ENCODE results near the gene LAMA5.
"Not testable (repeated sequence)": the region's sequence is repeated elsewhere in the genome, so short reads cannot be mapped to it uniquely, and the experiment has no call there.

The LAMA5 gene

GRCh38 chr20:62387933-62388635 is 21.0 kb upstream of the LAMA5 start:
- no peak for DNase-seq

GRCh38 chr20:62387219-62387913 is 20.3 kb upstream of the LAMA5 start:
- no peak for DNase-seq

- peak; percentile 89 for DNase-seq
Measured at GRCh38 chr20:62386383-62387218, 19.5 kb upstream of the LAMA5 start, which contains the start of gene RPS21. Gene RPS21, plus strand, starts transcription at chr20:62387103. Its CDS starts 236 bp downstream, at chr20:62387339.

- DNase-seq: peak; percentile 61
Measured at GRCh38 chr20:62382306-62383198, 15.4 kb upstream of the LAMA5 start.

GRCh38 chr20:62381842-62382241 is 14.7 kb upstream of the LAMA5 start:
- DNase-seq: no peak

- peak; percentile 61 for DNase-seq
Measured at GRCh38 chr20:62381202-62381797, 14.2 kb upstream of the LAMA5 start.

GRCh38 chr20:62378215-62378614 is 11.1 kb upstream of the LAMA5 start:
- DNase-seq: no peak

GRCh38 chr20:62377615-62378178 is 10.6 kb upstream of the LAMA5 start:
- DNase-seq: no peak

- no peak for DNase-seq
Measured at GRCh38 chr20:62377064-62377461, 10.0 kb upstream of the LAMA5 start.

GRCh38 chr20:62376112-62377063 is 9.3 kb upstream of the LAMA5 start:
- peak; percentile 58 for DNase-seq

- no peak for DNase-seq
Measured at GRCh38 chr20:62374331-62375152, 7.4 kb upstream of the LAMA5 start.

- DNase-seq: not testable (repeated sequence)
Measured at GRCh38 chr20:62373631-62374179, 6.6 kb upstream of the LAMA5 start.

- DNase-seq: no peak
Measured at GRCh38 chr20:62372042-62372993, 5.2 kb upstream of the LAMA5 start.

GRCh38 chr20:62371588-62372041 is 4.5 kb upstream of the LAMA5 start:
- no peak for DNase-seq

- no peak for DNase-seq
Measured at GRCh38 chr20:62370807-62371587, 3.9 kb upstream of the LAMA5 start.

- DNase-seq: peak; percentile 85
Measured at GRCh38 chr20:62370115-62370806, 3.1 kb upstream of the LAMA5 start.
